ENCODE results near the gene DTNA.
"Not testable (repeated sequence)": the region's sequence is repeated elsewhere in the genome, so short reads cannot be mapped to it uniquely, and the experiment has no call there.

The DTNA gene

DNA sequence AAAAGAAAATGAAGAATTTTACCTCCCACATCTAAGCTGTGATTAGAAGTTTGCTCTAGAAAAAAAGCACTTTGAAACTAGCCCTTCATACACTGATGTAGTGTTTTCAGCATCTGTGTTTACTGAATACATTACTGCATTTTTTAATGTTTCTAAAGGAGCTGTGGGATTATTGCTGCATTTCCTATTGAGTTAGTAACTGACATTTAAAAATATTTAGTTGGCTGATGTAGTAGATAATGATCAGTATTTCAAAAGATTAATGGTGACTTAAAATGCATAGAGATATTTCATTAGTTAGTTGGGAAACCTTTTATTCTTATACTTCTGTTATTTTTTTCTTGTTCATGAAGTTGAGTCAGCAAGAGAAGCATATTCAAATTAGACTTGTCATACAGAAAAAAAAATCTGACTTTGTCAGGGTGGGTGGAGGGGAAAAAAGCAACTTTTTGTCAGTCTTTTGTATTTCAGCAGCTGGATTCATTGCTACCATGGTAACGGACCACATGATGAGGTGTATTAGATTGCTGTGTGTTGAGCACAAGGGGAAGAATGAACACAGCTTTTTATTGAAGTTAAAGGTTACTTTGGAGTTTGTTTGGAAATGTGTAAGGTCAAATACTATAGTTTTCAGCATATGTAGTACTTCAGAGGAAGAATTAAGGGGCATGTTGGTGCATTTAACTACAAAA is at the start of gene DTNA:
DTNA (plus strand) TSS at position 549 of the 692 bp plus-strand sequence. CDS start 45,679 bp downstream, outside the sequence.
- DNase-seq (ENCODE audit: low read depth in 4 of 4, low spot score in 1 of 4) = no peak

DNA sequence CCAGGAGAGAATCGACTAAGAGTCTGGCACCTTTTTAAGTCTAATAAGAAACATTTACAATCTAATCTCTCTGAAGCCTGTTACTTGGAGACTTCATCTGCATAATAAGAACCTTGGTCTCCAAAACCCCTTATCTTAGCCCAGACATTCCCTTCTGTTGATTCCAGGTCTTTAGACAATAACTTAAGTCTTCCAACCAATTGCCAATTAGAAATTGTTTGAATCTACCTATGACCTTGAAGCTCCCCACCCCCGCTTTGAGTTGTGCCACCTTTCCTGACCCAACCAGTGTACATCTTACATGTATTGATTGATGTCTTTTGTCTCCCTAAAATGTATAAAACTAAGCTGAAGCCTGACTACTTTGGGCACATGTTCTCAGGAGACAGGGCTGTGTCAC is 49.5 kb upstream of the DTNA start:
- no peak for DNase-seq (ENCODE audit: low read depth in 4 of 4, low spot score in 1 of 4)

DNA sequence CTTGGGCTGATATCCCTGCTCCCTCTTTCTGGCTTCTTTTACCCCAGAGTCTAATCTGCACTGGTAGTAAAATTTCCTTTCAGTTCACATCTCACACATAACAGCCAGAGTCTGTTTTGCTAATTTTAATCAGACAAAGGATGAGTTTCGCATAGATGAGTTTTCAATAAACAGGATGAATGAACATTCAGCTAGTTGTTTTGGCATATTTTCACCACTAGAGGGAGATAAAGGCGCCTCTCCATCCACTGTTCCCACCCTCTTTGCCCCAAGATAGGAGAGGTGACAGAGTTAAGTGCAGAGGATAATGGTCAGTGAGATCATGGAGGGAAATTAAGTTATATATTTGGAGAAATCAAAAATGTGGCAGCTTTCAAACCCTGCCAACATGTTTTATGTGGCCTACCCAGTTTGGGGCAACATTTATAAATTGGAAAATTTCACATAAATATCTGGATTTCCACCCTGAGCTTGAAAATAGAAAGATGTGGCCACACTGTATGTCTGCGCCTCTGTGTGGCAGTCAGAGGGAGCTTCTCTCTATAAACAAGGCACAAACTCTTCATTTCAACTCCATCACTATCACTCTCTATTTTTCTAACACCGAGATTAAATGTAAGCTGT is 48.5 kb upstream of the DTNA start:
- no peak for DNase-seq (ENCODE audit: low read depth in 4 of 4, low spot score in 1 of 4)

DNA sequence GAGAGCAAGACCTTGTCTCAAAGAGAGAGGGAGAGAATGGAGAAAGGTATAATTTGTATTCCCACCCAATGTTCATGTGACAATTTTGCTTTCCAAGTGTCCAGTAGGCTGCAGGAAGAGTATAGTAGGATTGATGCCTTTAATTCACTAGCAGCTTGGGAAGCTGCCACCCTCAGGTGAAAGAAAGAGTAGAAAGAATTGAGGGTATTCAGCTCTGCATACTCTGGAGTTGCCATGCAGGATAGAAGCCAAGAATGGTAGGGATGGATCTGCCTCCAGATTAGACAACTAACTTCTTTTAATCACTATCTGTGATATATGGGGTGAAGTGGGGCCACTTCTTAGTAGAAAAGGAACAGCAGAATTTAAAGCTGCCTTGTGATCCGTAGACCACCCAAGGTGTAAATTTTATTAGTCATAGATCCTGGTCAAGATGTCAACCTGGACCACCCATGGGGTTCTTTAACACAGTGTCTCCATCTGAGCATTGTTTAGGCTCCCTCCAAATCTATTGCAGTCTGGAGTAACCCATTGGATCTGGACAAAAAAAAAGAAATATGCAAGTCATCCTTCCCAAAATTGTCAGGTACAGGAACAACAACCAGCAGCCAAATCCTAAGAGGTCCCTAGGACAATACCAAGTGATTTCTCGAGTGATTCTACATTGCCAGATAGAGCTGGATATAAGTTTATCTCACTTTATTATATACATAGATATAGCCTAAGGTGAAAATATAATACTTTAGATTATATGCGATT is 33.1 kb upstream of the DTNA start:
- no peak for DNase-seq (ENCODE audit: low read depth in 4 of 4, low spot score in 1 of 4)

DNA sequence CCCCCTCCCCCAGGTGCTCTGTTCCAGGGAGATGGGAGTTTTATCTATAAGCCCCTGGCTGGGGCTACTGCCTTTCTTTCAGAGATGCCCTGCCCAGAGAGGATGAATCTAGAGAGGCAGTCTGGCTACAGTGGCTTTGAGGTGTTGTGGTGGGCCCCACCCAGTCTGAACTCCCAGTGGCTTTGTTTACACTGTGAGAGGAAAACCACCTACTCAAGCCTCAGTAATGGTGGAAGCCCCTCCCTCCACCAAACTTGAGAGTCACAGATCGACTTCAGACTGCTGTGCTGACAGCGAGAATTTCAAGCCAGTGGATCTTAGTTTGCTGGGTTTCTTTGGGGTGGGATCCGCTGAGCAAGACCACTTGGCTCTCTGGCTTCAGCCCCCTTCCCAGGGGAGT is 20.3 kb upstream of the DTNA start:
- DNase-seq (ENCODE audit: low read depth in 4 of 4, low spot score in 1 of 4) = not testable (repeated sequence)

DNA sequence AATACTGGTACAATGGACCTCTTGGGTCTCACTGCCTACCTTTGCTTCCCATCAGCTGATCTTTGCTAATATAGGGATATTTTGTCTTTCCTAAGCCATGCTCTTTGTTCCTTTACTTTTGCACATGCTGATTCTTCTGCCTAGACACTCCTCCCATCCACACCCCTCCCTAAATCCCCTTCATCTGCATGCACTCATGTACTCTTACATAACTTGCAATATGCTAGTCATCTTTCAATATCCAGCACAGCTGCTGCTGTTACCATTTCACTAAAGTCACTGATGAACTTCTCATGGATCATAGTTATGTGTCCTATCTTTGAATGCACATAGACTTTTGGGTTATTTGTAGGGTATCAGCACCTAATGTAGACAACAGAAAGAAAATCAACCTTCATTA is 18.5 kb upstream of the DTNA start:
- DNase-seq (ENCODE audit: low read depth in 4 of 4, low spot score in 1 of 4) = no peak

DNA sequence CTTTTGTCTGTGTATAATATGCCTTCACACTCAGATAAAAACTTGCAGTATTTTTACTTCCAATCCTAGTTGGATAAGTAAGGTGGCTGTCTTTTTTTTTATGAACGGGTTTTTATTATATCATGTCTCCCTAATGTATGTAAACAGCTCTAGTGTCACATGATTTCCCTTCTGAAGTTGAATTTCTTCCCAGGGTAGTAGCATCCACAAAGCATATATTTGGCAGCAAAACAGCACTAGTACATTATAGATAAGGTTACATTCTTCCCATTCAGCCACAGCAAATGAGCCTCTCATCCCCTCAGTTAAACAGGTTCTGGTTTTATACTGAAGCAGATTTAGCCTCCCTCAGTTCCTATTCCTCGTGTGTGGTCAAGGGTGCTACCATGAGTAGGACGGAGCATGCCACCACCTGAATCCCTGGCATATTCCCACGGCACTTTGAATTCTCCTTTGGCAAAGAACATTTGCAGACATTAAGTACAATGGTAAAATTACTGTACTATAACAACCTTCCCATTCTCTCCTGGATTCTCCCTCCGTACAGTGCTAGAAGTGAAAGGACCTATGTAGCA is 15.4 kb upstream of the DTNA start:
- DNase-seq (ENCODE audit: low read depth in 4 of 4, low spot score in 1 of 4) = no peak

GRCh38 chr18:34695310-34695709 is 14.8 kb upstream of the DTNA start:
- DNase-seq (ENCODE audit: low read depth in 4 of 4, low spot score in 1 of 4) = no peak

GRCh38 chr18:34696671-34697070 is 13.4 kb upstream of the DTNA start:
- DNase-seq (ENCODE audit: low read depth in 4 of 4, low spot score in 1 of 4) = no peak

- no peak for DNase-seq (ENCODE audit: low read depth in 4 of 4, low spot score in 1 of 4)
Measured at GRCh38 chr18:34697233-34697632, 12.9 kb upstream of the DTNA start.

GRCh38 chr18:34697891-34698290 is 12.2 kb upstream of the DTNA start:
- DNase-seq (ENCODE audit: low read depth in 4 of 4, low spot score in 1 of 4) = no peak

- no peak for DNase-seq (ENCODE audit: low read depth in 4 of 4, low spot score in 1 of 4)
Measured at GRCh38 chr18:34701911-34702310, 8.2 kb upstream of the DTNA start.

- no peak for DNase-seq (ENCODE audit: low read depth in 4 of 4, low spot score in 1 of 4)
Measured at GRCh38 chr18:34702814-34703213, 7.3 kb upstream of the DTNA start.

DNA sequence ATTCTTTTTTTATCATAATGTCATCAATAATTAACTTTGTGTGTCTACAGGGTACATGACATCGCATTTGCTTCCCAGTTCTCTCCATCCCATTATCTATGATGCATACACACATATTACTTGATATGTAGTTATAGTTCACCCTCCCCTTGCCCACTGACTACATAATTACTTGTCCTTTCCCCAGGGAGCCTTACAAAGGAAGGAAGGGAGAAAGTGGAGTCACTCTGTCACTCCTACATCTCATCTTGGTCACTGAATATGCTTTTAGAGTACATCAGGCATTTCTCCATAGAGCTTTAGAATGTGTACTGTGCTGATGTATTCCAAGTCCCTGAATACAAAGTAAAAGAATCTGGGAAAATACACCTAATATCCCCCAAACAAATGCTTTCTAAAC is 6.0 kb upstream of the DTNA start:
- DNase-seq (ENCODE audit: low read depth in 4 of 4, low spot score in 1 of 4) = no peak

- no peak for DNase-seq (ENCODE audit: low read depth in 4 of 4, low spot score in 1 of 4)
Measured at GRCh38 chr18:34704823-34705222, 5.3 kb upstream of the DTNA start.

DNA sequence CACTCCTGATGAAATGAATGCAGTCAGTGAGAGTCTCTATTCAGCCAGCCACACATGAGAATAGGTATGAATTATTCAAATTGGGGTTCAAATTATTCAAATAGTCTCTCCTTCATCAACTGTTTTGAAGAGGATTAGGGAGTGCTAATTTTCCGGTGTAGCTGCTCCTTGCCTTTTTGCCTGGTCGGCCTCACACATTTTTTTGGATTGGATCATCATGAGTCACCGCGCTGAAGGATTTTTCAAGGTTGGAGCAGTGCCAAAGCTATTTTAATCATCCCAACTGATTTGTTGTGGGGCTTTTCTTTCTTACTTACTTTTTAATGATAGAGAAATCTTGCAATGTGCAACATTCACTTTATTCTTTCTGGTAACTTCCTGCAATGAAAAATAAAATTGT is 2.4 kb upstream of the DTNA start:
- no peak for DNase-seq (ENCODE audit: low read depth in 4 of 4, low spot score in 1 of 4)

DNA sequence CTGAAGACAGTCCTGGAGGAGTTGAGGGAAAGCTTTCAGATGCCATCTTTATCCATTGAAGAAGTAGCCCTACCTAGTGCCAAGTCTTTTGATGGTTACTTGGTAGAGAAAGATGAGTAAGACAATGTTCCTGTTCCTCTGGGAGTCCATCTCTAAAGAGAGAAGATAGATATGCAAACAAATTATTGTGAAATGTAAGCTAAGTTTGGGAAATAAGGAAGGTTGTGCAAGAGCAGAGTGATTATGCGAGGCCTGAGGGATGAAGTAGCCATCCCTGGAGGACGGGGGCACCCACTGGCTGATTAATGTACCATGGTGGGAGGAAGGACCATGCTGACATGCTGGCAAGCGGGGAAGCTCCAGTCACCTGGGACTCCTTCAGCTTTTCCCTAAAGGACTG is 994 bp upstream of the DTNA start:
- DNase-seq (ENCODE audit: low read depth in 4 of 4, low spot score in 1 of 4) = no peak

DNA sequence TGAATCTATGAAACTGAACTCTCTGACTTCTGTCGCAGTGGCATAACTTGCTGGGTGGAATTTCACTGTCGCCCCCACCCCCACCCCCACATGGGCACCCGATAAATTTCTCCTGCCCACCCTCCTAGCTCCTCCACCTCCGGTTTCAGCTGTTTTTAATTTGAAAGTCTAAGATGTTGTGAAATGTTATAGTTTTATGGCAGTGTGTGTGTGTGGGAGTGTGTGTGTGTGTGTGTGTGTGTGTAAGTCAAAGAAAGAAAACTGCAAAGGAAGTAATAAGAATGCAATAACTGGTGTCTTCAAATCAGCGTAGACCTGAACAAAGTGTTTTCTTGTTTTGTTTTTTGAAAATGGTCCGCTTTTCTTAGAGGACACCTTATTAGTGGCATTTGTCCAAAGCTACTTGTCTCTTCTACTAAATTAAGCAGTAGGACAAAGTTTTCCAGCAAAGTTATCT is 388 bp downstream of the DTNA start:
- no peak for DNase-seq (ENCODE audit: low read depth in 4 of 4, low spot score in 1 of 4)

GRCh38 chr18:34710934-34711333 is 836 bp downstream of the DTNA start:
- no peak for DNase-seq (ENCODE audit: low read depth in 4 of 4, low spot score in 1 of 4)

GRCh38 chr18:34716111-34716510 is 6.0 kb downstream of the DTNA start:
- DNase-seq (ENCODE audit: low read depth in 4 of 4, low spot score in 1 of 4) = not testable (repeated sequence)

- no peak for DNase-seq (ENCODE audit: low read depth in 4 of 4, low spot score in 1 of 4)
Measured at GRCh38 chr18:34718610-34719009, 8.5 kb downstream of the DTNA start.

- no peak for DNase-seq (ENCODE audit: low read depth in 4 of 4, low spot score in 1 of 4)
Measured at GRCh38 chr18:34720220-34720619, 10.1 kb downstream of the DTNA start.
